PC-9 (cell line): ENCODE measurements around the gene ELAVL1. TPM values are rescaled to one million over a fixed set of nuclear protein-coding genes. Genes with fewer than 3 reads are reported as not detected.

ENCODE experiments used
- BruUV-seq: library from RNA; stranded (reverse); fragments of 400-500 nt; replicated peaks from 2 replicates; lab custom pipeline; 2021; lab: Mats Ljungman, UMichigan
- CTCF ChIA-PET: fragments of 300-600 bp; sonication (Branson Sonifier 250); formaldehyde crosslinking; loops from one replicate; lab custom pipeline; 2022; ENCODE audit warnings: antibody characterized with exemption; lab: Charles Lee
- POLR2A ChIA-PET: fragments of 300-600 bp; sonication (Branson Sonifier 250); formaldehyde crosslinking; loops from one replicate; lab custom pipeline; 2022; ENCODE audit warnings: antibody characterized with exemption; ENCODE audit not compliant: unreplicated experiment; lab: Charles Lee
- DNase-seq, 2 experiments: peaks; one replicate each; pipeline versions ENCODE4 v3.0.0 to v3.0.0-alpha.2; 2015 to 2022; ENCODE audit warnings: mixed read lengths in 1 of 2
- H2AFZ ChIP-seq: fragments of 200-600 bp; sonication (generic); 2 replicates; pipeline ENCODE4 v1.8.1; 2017; ENCODE audit warnings: antibody characterized with exemption
- H3F3A ChIP-seq: fragments of 200-600 bp; sonication (generic); 2 replicates; pipeline ENCODE4 v1.8.1; 2017; ENCODE audit warnings: antibody characterized with exemption, mild to moderate bottlenecking, low read depth; ENCODE audit not compliant: insufficient read depth
- H3K27ac ChIP-seq: fragments of 200-600 bp; sonication (generic); 2 replicates; pipeline ENCODE4 v1.6.1; 2016; ENCODE audit warnings: mixed run types
- H3K27me3 ChIP-seq: fragments of 200-600 bp; sonication (generic); 2 replicates; pipeline ENCODE4 v1.6.1; 2016; ENCODE audit warnings: low read depth, mixed run types; ENCODE audit not compliant: insufficient read depth
- H3K36me3 ChIP-seq: fragments of 200-600 bp; sonication (generic); 2 replicates; pipeline ENCODE4 v1.6.1; 2016; ENCODE audit warnings: low read depth, mixed run types
- H3K4me1 ChIP-seq: fragments of 200-600 bp; sonication (generic); replicated peaks from 2 replicates; pipeline ENCODE4 v1.6.1; 2016; ENCODE audit warnings: mixed run types; ENCODE audit not compliant: insufficient read depth
- H3K4me2 ChIP-seq: fragments of 200-600 bp; sonication (generic); 2 replicates; pipeline ENCODE4 v1.6.1; 2017; ENCODE audit warnings: mixed run types
- H3K4me3 ChIP-seq: fragments of 200-600 bp; sonication (generic); 2 replicates; pipeline ENCODE4 v1.6.1; 2016; ENCODE audit warnings: mixed run types
- H3K79me2 ChIP-seq: fragments of 200-600 bp; sonication (generic); 2 replicates; pipeline ENCODE4 v1.6.1; 2017; ENCODE audit warnings: low read depth, mixed run types
- H3K9me2 ChIP-seq: fragments of 200-600 bp; sonication (generic); 2 replicates; pipeline ENCODE4 v1.8.1; 2017; ENCODE audit warnings: mild to moderate bottlenecking; ENCODE audit not compliant: insufficient read depth
- H3K9me3 ChIP-seq: fragments of 200-600 bp; sonication (generic); 2 replicates; pipeline ENCODE4 v1.8.1; 2016; ENCODE audit warnings: low read depth; ENCODE audit not compliant: insufficient read depth
- H4K20me1 ChIP-seq: fragments of 200-600 bp; sonication (generic); 2 replicates; pipeline ENCODE4 v1.8.1; 2017; ENCODE audit not compliant: insufficient read depth
- EZH2 ChIP-seq: fragments of 200-600 bp; sonication (generic); IDR thresholded peaks from 2 replicates; pipeline ENCODE4 v1.8.0; 2017; ENCODE audit warnings: antibody characterized with exemption, low read depth
- intact Hi-C: fragments of 100-400 bp; cut with micrococcal nuclease; formaldehyde crosslinking; loops from one replicate; pipeline ENCODE4 v1.10.0; 2022; ENCODE audit not compliant: unreplicated experiment
- total RNA-seq: library from RNA; stranded (reverse); gene quantifications from 2 replicates; pipeline ENCODE4 v1.2.3, GENCODE V29; 2021
- TF ChIP-seq, protein P1 (sequence below): fragments of 200-600 bp; sonication (generic); conservative IDR thresholded peaks from 2 replicates; pipeline ENCODE4 v1.6.1; 2017; ENCODE audit warnings: mixed run types, antibody characterized with exemption, mild to moderate bottlenecking, moderate library complexity

ELAVL1 gene
- total RNA-seq, 1 experiment from 2014 or later: 108 TPM

DNA sequence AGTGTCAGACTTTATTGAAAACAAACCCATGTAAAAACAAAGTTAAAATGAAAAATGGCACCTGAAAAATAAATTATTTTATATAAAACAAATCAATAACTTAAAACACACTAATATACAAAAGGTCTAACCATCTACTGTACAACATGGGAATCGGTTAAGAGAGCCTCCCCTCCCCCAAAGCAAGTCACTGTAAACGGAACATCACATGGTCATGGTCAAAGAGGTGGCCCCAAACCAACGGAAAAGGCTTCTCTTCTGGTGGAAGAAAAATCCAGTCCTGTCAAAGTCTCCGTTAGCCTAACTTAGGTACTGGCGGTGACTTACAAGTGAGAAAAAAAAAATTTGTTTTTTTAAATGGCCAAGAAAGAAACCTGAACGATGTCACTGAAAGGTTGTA, 46.2 kb downstream of the ELAVL1 start:
- H3K27me3 ChIP-seq: no peaks in the 10 kb centered on the region
- 0 out of 2 replicates have a peak, but pooled peaks cover 20% of the 10 kb centered on the region for H4K20me1 ChIP-seq
- no peak overlapping the region for H3K27ac ChIP-seq
- CTCF ChIA-PET: no interaction called here
- H3K4me1 ChIP-seq: no peaks in the 10 kb centered on the region
- peaks cover 27% of the 10 kb centered on the region for H3F3A ChIP-seq
- H3K4me3 ChIP-seq: no peak overlapping the region
- BruUV-seq: no TSS peak
- no peaks in the 10 kb centered on the region for H3K36me3 ChIP-seq
- H3K9me3 ChIP-seq: no peaks in the 10 kb centered on the region
- intact Hi-C loops: no loop called here
- TF ChIP-seq, protein P1, sequence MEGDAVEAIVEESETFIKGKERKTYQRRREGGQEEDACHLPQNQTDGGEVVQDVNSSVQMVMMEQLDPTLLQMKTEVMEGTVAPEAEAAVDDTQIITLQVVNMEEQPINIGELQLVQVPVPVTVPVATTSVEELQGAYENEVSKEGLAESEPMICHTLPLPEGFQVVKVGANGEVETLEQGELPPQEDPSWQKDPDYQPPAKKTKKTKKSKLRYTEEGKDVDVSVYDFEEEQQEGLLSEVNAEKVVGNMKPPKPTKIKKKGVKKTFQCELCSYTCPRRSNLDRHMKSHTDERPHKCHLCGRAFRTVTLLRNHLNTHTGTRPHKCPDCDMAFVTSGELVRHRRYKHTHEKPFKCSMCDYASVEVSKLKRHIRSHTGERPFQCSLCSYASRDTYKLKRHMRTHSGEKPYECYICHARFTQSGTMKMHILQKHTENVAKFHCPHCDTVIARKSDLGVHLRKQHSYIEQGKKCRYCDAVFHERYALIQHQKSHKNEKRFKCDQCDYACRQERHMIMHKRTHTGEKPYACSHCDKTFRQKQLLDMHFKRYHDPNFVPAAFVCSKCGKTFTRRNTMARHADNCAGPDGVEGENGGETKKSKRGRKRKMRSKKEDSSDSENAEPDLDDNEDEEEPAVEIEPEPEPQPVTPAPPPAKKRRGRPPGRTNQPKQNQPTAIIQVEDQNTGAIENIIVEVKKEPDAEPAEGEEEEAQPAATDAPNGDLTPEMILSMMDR: no peak
- no peak for TF ChIP-seq EZH2
- no peak for DNase-seq
- H3K4me2 ChIP-seq: no peak overlapping the region
- no peaks in the 10 kb centered on the region for H3K9me2 ChIP-seq
- H3K79me2 ChIP-seq: no peaks in the 10 kb centered on the region
- no peak overlapping the region for H2AFZ ChIP-seq
- POLR2A ChIA-PET: no interaction called here

DNA sequence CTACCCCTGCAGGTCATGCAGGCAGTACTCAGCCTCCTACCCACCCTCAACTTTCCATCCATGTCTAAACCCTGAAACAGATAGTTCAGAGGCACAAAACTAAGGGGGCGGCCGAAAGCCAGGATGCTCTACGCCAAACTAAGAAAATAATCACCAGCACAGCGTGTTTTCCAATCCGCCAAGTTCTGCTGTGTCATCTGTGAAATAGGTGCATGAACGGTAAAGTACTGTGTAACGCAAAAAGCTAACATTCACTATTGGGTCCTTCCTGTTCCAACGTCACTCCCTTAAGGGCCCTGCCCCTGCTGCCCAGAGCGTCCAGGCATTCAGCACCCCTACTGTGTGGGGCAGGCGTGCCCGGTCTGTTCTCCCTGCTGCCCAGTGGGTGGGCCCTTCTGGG, 49.7 kb downstream of the ELAVL1 start:
- Histone ChIP-seq H4K20me1 (0 out of 2 replicates have a peak, but pooled peaks cover 20% of the 10 kb centered on the region), H3K36me3 (no peaks in the 10 kb centered on the region), H3K9me3 (no peaks in the 10 kb centered on the region), H3K4me3 (no peak overlapping the region), H3K27ac (no peak overlapping the region), H3K4me2 (no peak overlapping the region), H3K27me3 (no peaks in the 10 kb centered on the region), H3F3A (peaks cover 32% of the 10 kb centered on the region; the same call in 1 of the 2 replicates), H3K79me2 (no peaks in the 10 kb centered on the region), H2AFZ (no peak overlapping the region), H3K9me2 (no peaks in the 10 kb centered on the region), H3K4me1 (no peaks in the 10 kb centered on the region)
- intact Hi-C loops: no loop called here
- TF ChIP-seq, protein P1: no peak
- no peak for TF ChIP-seq EZH2
- BruUV-seq: no TSS peak
- ChIA-PET CTCF (interaction anchor here (0.7 kb wide), 1 partner anchor 45 kb away, joined by 5 read pairs; no protein-coding TSS in a partner anchor), POLR2A (no interaction called here)
- no peak for DNase-seq

DNA sequence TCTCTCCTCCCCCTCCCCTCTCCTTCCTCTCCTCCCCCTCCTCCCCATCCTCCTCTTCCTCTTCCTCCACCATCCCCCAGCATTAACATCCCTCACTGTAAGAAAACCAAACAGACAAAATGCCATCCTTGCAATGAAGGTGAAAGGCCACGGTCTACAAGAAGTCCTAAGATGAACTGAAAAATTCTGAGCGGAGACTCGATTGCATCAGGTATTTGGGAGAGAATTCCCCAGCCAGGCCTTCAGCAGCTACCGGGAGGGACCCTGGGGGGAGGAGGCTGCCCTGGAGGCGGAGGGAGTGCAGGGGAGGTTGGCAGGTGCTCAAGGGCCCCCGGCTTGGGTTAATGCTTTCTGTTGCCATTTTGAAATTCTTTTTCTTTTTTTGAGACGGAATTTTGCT, 51.9 kb downstream of the ELAVL1 start:
- H2AFZ ChIP-seq: no peak overlapping the region
- peaks cover 20% of the 10 kb centered on the region; the same call in 1 of the 2 replicates for H3F3A ChIP-seq
- H3K9me3 ChIP-seq: no peaks in the 10 kb centered on the region
- intact Hi-C loops: no loop called here
- DNase-seq: no peak
- no peak overlapping the region for H3K4me3 ChIP-seq
- no peaks in the 10 kb centered on the region for H3K4me1 ChIP-seq
- BruUV-seq: no TSS peak
- no peaks in the 10 kb centered on the region for H3K9me2 ChIP-seq
- 0 out of 2 replicates have a peak, but pooled peaks cover 7% of the 10 kb centered on the region for H4K20me1 ChIP-seq
- H3K79me2 ChIP-seq: no peaks in the 10 kb centered on the region
- no peaks in the 10 kb centered on the region for H3K27me3 ChIP-seq
- CTCF ChIA-PET: no interaction called here
- H3K4me2 ChIP-seq: no peak overlapping the region
- no peak overlapping the region for H3K27ac ChIP-seq
- TF ChIP-seq, protein P1: no peak
- no peak for TF ChIP-seq EZH2
- POLR2A ChIA-PET: no interaction called here
- H3K36me3 ChIP-seq: no peaks in the 10 kb centered on the region
